Measurements from ENCODE around the gene TENM3.

DNA sequence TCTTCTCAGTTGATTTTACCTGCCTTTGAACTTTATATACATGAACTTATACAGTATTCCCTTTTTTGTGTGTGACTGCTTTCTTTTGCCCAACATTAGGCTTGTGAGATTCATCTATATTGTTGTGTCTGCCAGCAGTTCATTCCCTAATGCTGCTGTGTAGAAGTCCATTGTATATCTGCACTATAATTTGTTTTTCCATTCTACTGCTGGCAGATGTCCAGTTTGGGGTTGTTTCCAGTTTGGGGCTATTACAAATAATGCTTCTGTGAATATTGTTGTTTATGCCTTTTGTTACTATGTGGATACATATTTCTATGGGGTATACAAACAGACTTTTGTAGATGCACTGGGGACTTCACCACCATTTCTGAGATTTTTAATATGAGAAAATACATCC, 405.6 kb downstream of the TENM3 start:
- TF ChIP-seq, protein P1, sequence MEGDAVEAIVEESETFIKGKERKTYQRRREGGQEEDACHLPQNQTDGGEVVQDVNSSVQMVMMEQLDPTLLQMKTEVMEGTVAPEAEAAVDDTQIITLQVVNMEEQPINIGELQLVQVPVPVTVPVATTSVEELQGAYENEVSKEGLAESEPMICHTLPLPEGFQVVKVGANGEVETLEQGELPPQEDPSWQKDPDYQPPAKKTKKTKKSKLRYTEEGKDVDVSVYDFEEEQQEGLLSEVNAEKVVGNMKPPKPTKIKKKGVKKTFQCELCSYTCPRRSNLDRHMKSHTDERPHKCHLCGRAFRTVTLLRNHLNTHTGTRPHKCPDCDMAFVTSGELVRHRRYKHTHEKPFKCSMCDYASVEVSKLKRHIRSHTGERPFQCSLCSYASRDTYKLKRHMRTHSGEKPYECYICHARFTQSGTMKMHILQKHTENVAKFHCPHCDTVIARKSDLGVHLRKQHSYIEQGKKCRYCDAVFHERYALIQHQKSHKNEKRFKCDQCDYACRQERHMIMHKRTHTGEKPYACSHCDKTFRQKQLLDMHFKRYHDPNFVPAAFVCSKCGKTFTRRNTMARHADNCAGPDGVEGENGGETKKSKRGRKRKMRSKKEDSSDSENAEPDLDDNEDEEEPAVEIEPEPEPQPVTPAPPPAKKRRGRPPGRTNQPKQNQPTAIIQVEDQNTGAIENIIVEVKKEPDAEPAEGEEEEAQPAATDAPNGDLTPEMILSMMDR (conservative IDR thresholded peaks at IDR 0.05) = no peak
- no peak for TF ChIP-seq EZH2 (IDR thresholded peaks at IDR 0.05; ENCODE audit: low read depth)
